Measurements from ENCODE around the gene ARID3C.

- TF ChIP-seq CTCF (conservative IDR thresholded peaks at IDR 0.05; ENCODE audit: low read length) (no peak), EZH2phosphoT487 (IDR thresholded peaks at IDR 0.05; ENCODE audit: borderline replicate concordance, low read depth, low read length) (no peak)
Observed at GRCh38 chr9:34624475-34625185, 4.2 kb downstream of the ARID3C start.

All from OCI-LY7 (cell line).